ENCODE data around the gene GPR61.

DNA sequence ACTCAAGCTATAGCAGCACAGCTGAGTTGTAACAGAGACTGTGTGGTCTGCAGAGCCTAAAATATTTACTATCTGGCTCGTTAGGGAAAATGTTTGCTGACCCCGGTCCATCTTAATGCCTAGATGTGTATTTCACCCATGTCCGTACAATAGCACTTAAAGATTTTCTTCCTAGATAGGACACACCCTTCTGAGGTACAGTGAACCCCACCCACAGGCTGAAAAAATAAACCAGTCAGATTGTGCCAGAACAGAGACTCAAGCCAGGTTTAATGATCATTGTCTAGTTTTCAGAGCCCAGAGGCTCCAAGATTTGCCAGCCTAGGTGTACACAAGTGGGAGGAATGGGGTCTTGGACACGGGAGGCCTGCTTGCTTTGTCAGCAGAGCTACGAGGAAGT is 35.7 kb upstream of the GPR61 start:
- TF ChIP-seq POLR2A (IDR thresholded peaks at IDR 0.05; ENCODE audit: extremely low read depth, insufficient read length): no peak
- TF ChIP-seq, protein P1, sequence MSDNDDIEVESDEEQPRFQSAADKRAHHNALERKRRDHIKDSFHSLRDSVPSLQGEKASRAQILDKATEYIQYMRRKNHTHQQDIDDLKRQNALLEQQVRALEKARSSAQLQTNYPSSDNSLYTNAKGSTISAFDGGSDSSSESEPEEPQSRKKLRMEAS (IDR thresholded peaks at IDR 0.05; ENCODE audit: low read depth, low read length): no peak
